Keratinocyte (primary cell): ENCODE data around the gene WASF3. TPM values are rescaled to one million over a fixed set of nuclear protein-coding genes. Genes with fewer than 3 reads are reported as not detected.
"Not testable (repeated sequence)": the region's sequence is repeated elsewhere in the genome, so short reads cannot be mapped to it uniquely, and the experiment has no call there.

Experiments used
- DNase-seq: peaks from one replicate; pipeline ENCODE4 v3.0.0-alpha.2; 2011; ENCODE audit warnings: low read depth, missing footprints, low spot score
- FAIRE-seq: peaks from 2 replicates; lab custom pipeline; 2011; peaks lifted over from hg19 to GRCh38; lab: Jason Lieb, UNC
- H2AFZ ChIP-seq: 2 replicates; pipeline ENCODE4 v1.6.0; 2012; ENCODE audit warnings: low read length, control low read depth, inconsistent platforms; ENCODE audit not compliant: control insufficient read depth
- H3K27ac ChIP-seq: 2 replicates; pipeline ENCODE4 v1.5.1; 2011; ENCODE audit warnings: low read length; ENCODE audit not compliant: control insufficient read depth, insufficient read depth
- H3K27me3 ChIP-seq: 3 replicates; pipeline ENCODE4 v1.6.0; 2011; ENCODE audit warnings: low read length; ENCODE audit not compliant: control insufficient read depth, insufficient read depth; ENCODE audit errors: extremely low read depth
- H3K36me3 ChIP-seq, 2 experiments: 2 replicates in 1 of 2; 3 replicates in 1 of 2; pipeline ENCODE4 v1.5.1; 2011; ENCODE audit warnings: low read length in 2 of 2, mild to moderate bottlenecking in 1 of 2; ENCODE audit not compliant: control insufficient read depth in 2 of 2, insufficient read depth in 2 of 2; ENCODE audit errors: extremely low read depth in 1 of 2
- H3K4me1 ChIP-seq: 3 replicates; pipeline ENCODE4 v1.5.1; 2011; ENCODE audit warnings: low read length; ENCODE audit not compliant: control insufficient read depth, insufficient read depth; ENCODE audit errors: extremely low read depth
- H3K4me2 ChIP-seq: 3 replicates; pipeline ENCODE4 v1.6.0; 2011; ENCODE audit warnings: low read depth, low read length; ENCODE audit not compliant: control insufficient read depth, insufficient read depth; ENCODE audit errors: extremely low read depth
- H3K4me3 ChIP-seq, 3 experiments: fragments of 200-600 bp in 1 of 3; sonication (generic) in 1 of 3; 2 replicates in 2 of 3; 3 replicates in 1 of 3; pipeline ENCODE4 v1.5.1; 2011 to 2016; ENCODE audit warnings: low read length in 3 of 3, mild to moderate bottlenecking in 3 of 3, control low read depth in 2 of 3, inconsistent platforms in 1 of 3, low read depth in 1 of 3, mixed read lengths in 1 of 3, mixed run types in 1 of 3, moderate library complexity in 1 of 3; ENCODE audit not compliant: control insufficient read depth in 2 of 3, insufficient read depth in 2 of 3; ENCODE audit errors: extremely low read depth in 1 of 3
- H3K79me2 ChIP-seq: 2 replicates; pipeline ENCODE4 v1.6.0; 2012; ENCODE audit warnings: low read length; ENCODE audit not compliant: control insufficient read depth, insufficient read depth
- H3K9ac ChIP-seq: 3 replicates; pipeline ENCODE4 v1.6.0; 2011; ENCODE audit warnings: low read length; ENCODE audit not compliant: control insufficient read depth, insufficient read depth; ENCODE audit errors: extremely low read depth
- H3K9me1 ChIP-seq: 3 replicates; pipeline ENCODE4 v1.6.0; 2011; ENCODE audit warnings: low read length; ENCODE audit not compliant: control insufficient read depth, insufficient read depth; ENCODE audit errors: extremely low read depth
- H3K9me3 ChIP-seq: 2 replicates; pipeline ENCODE4 v1.5.1; 2012; ENCODE audit warnings: low read depth, low read length; ENCODE audit not compliant: control insufficient read depth
- H4K20me1 ChIP-seq: 3 replicates; pipeline ENCODE4 v1.6.0; 2011; ENCODE audit warnings: low read length; ENCODE audit not compliant: control insufficient read depth, insufficient read depth; ENCODE audit errors: extremely low read depth
- EZH2 ChIP-seq: IDR thresholded peaks from one replicate; pipeline ENCODE4 v1.6.1; 2012; ENCODE audit warnings: inconsistent platforms, mild to moderate bottlenecking, low read length, moderate library complexity
- dilution Hi-C: fragments of 300-500 bp; cut with MboI; formaldehyde crosslinking; loops from one replicate; pipeline ENCODE4 v1.7.0; 2020; ENCODE audit warnings: low sequenced_read_pairs; ENCODE audit not compliant: extremely low pct_ligation_motif_present
- polyA plus RNA-seq, 5 experiments: library from polyadenylated mRNA; depleted of rRNA in 3 of 5; stranded (reverse) in 3 of 5; stranded (forward) in 1 of 5; unstranded in 1 of 5; fragments of >200 nt; gene quantifications; 1 replicate in 1 of 5; 2 replicates in 3 of 5; 3 replicates in 1 of 5; pipeline versions ENCODE4 v1.2.1 to v1.2.3, GENCODE V29; 2011 to 2012; ENCODE audit warnings: missing spikeins in 2 of 5, low read depth in 1 of 5, low replicate concordance in 1 of 5
- TF ChIP-seq, protein P1 (sequence below), 3 experiments: IDR thresholded peaks in 1 of 3; conservative IDR thresholded peaks in 1 of 3; optimal IDR thresholded peaks in 1 of 3; 2 replicates in 2 of 3; 3 replicates in 1 of 3; pipeline versions ENCODE3 to v1.5.1; 2011; ENCODE audit warnings: low read length in 3 of 3, mild to moderate bottlenecking in 3 of 3, moderate library complexity in 2 of 3, control low read depth in 1 of 3, inconsistent platforms in 1 of 3; ENCODE audit not compliant: insufficient read depth in 2 of 3; ENCODE audit errors: extremely low read depth in 1 of 3

WASF3 gene
- polyA plus RNA-seq, 1 donor (not counting 4 experiments of a cell fraction or from before 2014, with no cell fraction given), result 6.3 TPM

DNA sequence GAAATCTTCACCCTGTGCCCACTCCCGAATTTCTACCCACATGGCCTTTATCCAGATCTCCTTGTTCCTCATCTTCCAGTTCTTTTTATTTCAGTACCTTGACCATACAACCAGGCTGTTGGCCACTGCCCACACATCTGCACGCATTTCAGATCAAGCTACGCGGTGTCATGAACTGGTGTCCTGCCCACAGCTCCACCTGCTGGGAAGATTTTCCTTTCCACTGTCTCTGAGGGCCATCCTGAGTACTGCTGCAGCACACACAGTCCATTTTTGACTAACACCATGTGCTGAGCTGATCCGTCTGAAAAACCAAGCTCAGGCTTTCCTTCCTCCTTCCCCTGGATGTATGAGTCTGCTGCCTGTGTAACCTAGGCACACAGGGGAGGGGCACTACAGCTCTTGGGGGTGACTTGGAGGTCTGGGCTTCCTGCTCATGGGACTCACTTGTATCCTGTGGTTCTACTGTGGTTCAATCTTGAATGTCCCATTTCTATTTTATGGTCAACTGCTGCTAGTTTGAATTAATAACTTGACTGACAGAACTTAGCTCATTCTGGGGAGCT is 71.9 kb downstream of the WASF3 start:
- Histone ChIP-seq H3K9me3 (no peaks in the 10 kb centered on the region), H3K4me2 (no peak overlapping the region), H3K4me3 (no peak overlapping the region), H3K9ac (no peak overlapping the region), H3K27me3 (no peaks in the 10 kb centered on the region), H4K20me1 (no peaks in the 10 kb centered on the region), H3K9me1 (no peaks in the 10 kb centered on the region), H3K4me1 (no peaks in the 10 kb centered on the region), H2AFZ (no peak overlapping the region), H3K27ac (no peak overlapping the region), H3K36me3 (no peaks in the 10 kb centered on the region), H3K79me2 (no peaks in the 10 kb centered on the region)
- dilution Hi-C loops, result no loop called here
- DNase-seq (no peak), FAIRE-seq (no peak)
- TF ChIP-seq, protein P1, sequence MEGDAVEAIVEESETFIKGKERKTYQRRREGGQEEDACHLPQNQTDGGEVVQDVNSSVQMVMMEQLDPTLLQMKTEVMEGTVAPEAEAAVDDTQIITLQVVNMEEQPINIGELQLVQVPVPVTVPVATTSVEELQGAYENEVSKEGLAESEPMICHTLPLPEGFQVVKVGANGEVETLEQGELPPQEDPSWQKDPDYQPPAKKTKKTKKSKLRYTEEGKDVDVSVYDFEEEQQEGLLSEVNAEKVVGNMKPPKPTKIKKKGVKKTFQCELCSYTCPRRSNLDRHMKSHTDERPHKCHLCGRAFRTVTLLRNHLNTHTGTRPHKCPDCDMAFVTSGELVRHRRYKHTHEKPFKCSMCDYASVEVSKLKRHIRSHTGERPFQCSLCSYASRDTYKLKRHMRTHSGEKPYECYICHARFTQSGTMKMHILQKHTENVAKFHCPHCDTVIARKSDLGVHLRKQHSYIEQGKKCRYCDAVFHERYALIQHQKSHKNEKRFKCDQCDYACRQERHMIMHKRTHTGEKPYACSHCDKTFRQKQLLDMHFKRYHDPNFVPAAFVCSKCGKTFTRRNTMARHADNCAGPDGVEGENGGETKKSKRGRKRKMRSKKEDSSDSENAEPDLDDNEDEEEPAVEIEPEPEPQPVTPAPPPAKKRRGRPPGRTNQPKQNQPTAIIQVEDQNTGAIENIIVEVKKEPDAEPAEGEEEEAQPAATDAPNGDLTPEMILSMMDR (optimal IDR thresholded peaks at IDR 0.05 in 1 of 3, IDR thresholded peaks at IDR 0.05 in 1 of 3, conservative IDR thresholded peaks at IDR 0.05 in 1 of 3; ENCODE audit: extremely low read depth in 1 of 3, insufficient read depth in 2 of 3, low read length in 3 of 3), result peak; percentile 16 to 62 (median 20)
- TF ChIP-seq EZH2, result no peak

- dilution Hi-C loops, FAIRE-seq, DNase-seq, H3K79me2 ChIP-seq, H2AFZ ChIP-seq, H3K36me3 ChIP-seq, H3K9ac ChIP-seq, H3K9me3 ChIP-seq, H3K9me1 ChIP-seq, H3K4me1 ChIP-seq, H3K4me2 ChIP-seq, H3K27me3 ChIP-seq, H4K20me1 ChIP-seq, H3K27ac ChIP-seq, H3K4me3 ChIP-seq: not testable (repeated sequence)
Measured at GRCh38 chr13:26635634-26636033, 78.2 kb downstream of the WASF3 start.

GRCh38 chr13:26636073-26636472 is 78.6 kb downstream of the WASF3 start:
- dilution Hi-C loops, H4K20me1 ChIP-seq, FAIRE-seq: not testable (repeated sequence)

More at GRCh38 chr13:26636073-26636472, 78.6 kb downstream of the WASF3 start:
- not testable (repeated sequence) for H3K4me2 ChIP-seq, H3K27me3 ChIP-seq, H3K4me1 ChIP-seq, H3K27ac ChIP-seq, H3K36me3 ChIP-seq, H3K4me3 ChIP-seq, H3K9me1 ChIP-seq, H3K9ac ChIP-seq, H3K9me3 ChIP-seq, DNase-seq, H3K79me2 ChIP-seq, H2AFZ ChIP-seq
